HG03342 (cell line): ENCODE data around the gene NBL1.

Experiments used
- ATAC-seq: cut with Tn5 transposase; IDR thresholded peaks from one replicate; pipeline ENCODE4 v1.9.1; 2021; ENCODE audit warnings: mild to moderate bottlenecking, moderate library complexity; ENCODE audit not compliant: unreplicated experiment

NBL1 gene

GRCh38 chr1:19643602-19644394, at the start of gene NBL1:
Gene NBL1 (plus strand): TSS chr1:19644311. CDS start chr1:19655031, 10,720 bp downstream.
- ATAC-seq = no peak

GRCh38 chr1:19596065-19596713, 47.9 kb upstream of the NBL1 start:
- no peak for ATAC-seq

GRCh38 chr1:19596714-19597495, 47.2 kb upstream of the NBL1 start:
- ATAC-seq = peak; percentile 83

GRCh38 chr1:19597496-19598309, 46.4 kb upstream of the NBL1 start:
- ATAC-seq = peak; percentile 5

- ATAC-seq = no peak
Observed at GRCh38 chr1:19599810-19600209, 44.3 kb upstream of the NBL1 start.

- no peak for ATAC-seq
Observed at GRCh38 chr1:19602486-19602885, 41.6 kb upstream of the NBL1 start.

GRCh38 chr1:19605967-19606366, 38.1 kb upstream of the NBL1 start:
- ATAC-seq = no peak

GRCh38 chr1:19606817-19607642, 37.1 kb upstream of the NBL1 start:
- ATAC-seq = no peak

GRCh38 chr1:19608232-19608631, 35.9 kb upstream of the NBL1 start:
- ATAC-seq = no peak

GRCh38 chr1:19610282-19610981, 33.7 kb upstream of the NBL1 start:
- ATAC-seq = no peak

GRCh38 chr1:19612530-19612929, 31.6 kb upstream of the NBL1 start:
- ATAC-seq = no peak

GRCh38 chr1:19613171-19613703, 30.9 kb upstream of the NBL1 start:
- ATAC-seq = no peak

- ATAC-seq = no peak
Observed at GRCh38 chr1:19615438-19615837, 28.7 kb upstream of the NBL1 start.

GRCh38 chr1:19616489-19616888, 27.6 kb upstream of the NBL1 start:
- ATAC-seq = no peak

- ATAC-seq = no peak
Observed at GRCh38 chr1:19617376-19617775, 26.7 kb upstream of the NBL1 start.

GRCh38 chr1:19618428-19618827, 25.7 kb upstream of the NBL1 start:
- ATAC-seq = no peak

- no peak for ATAC-seq
Observed at GRCh38 chr1:19619697-19620384, 24.3 kb upstream of the NBL1 start.

- ATAC-seq = no peak
Observed at GRCh38 chr1:19620786-19621185, 23.3 kb upstream of the NBL1 start.
